ENCODE data around the gene AK4.

Gene AK4

DNA sequence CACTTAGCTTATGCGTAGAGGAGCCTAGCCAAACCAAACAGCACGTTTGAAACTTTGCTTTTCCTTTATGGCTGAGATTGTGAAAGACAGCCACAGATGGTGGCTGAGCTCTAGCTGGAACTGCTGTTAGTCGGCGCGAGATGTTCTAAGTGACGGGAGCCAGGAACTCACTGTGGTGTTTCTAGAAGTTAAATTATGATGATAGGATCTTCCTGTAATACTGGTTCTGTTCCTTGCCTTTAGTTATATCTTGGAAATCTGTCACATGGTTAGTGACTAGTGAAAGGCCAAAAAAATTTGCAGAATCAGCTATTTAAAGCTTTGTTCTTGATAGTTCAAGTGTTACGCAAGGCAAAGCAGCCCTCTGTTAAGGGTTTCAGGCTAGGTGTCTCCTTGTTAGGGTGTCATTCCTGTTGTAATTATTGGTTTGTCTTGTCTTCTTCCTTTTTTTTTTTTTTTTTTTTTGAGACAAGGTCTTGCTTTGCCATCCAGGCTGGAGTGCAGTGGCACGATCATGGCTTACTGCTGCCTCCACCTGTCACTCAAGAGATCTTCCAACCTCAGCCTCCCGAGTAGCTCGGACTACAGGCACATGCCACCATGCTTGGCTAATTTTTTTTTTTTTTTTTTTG, 22.6 kb downstream of the AK4 start:
- peak; percentile 43 for DNase-seq (ENCODE audit: low read depth)
- no peak overlapping the region for H3K4me3 ChIP-seq (ENCODE audit: low read depth, low read length)
- TF ChIP-seq, protein P1, sequence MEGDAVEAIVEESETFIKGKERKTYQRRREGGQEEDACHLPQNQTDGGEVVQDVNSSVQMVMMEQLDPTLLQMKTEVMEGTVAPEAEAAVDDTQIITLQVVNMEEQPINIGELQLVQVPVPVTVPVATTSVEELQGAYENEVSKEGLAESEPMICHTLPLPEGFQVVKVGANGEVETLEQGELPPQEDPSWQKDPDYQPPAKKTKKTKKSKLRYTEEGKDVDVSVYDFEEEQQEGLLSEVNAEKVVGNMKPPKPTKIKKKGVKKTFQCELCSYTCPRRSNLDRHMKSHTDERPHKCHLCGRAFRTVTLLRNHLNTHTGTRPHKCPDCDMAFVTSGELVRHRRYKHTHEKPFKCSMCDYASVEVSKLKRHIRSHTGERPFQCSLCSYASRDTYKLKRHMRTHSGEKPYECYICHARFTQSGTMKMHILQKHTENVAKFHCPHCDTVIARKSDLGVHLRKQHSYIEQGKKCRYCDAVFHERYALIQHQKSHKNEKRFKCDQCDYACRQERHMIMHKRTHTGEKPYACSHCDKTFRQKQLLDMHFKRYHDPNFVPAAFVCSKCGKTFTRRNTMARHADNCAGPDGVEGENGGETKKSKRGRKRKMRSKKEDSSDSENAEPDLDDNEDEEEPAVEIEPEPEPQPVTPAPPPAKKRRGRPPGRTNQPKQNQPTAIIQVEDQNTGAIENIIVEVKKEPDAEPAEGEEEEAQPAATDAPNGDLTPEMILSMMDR (IDR thresholded peaks at IDR 0.05; ENCODE audit: low read depth, low read length) = no peak
- no peak for TF ChIP-seq MYC (IDR thresholded peaks at IDR 0.05; ENCODE audit: low read depth, low read length)
- TF ChIP-seq, protein P2, sequence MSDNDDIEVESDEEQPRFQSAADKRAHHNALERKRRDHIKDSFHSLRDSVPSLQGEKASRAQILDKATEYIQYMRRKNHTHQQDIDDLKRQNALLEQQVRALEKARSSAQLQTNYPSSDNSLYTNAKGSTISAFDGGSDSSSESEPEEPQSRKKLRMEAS (IDR thresholded peaks at IDR 0.05; ENCODE audit: low read depth, low read length) = no peak
- TF ChIP-seq POLR2A (IDR thresholded peaks at IDR 0.05; ENCODE audit: extremely low read depth, insufficient read length) = no peak

DNA sequence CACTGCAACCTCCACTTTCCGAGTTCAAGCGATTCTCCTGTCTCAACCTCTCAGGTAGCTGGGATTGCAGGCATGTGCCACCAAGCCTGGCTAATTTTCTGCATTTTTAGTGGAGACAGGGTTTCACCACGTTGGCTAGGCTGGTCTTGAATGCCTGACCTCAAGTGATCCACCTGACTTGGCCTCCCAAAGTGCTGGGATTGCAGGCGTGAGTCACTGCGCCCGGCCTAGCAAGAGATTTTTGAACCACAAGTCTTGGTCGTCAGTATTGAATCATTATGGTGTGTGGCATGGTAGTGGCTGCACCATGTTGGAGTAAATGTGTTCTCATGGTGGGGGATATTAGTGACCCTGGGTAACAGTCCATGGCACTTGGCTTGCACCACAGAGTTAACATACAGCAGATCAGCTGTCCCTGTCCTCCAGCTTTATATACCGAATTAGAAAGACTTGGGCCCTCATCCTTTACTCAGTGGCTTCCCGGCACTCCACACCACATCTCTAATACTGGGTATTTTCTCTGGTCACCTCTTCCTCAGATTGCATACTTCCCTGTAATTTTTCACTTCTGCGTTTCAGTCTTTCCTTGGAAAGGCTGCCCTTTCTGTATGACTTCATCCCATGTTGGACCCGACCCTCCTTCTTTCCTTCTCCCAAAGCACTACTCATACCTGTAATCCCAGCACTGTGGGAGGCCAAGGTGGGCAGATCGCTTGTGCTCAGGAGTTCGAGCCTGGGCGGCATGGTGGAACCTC, 25.1 kb downstream of the AK4 start:
- no peak for DNase-seq (ENCODE audit: low read depth)
- TF ChIP-seq, protein P1 (IDR thresholded peaks at IDR 0.05; ENCODE audit: low read depth, low read length) = no peak
- no peak for TF ChIP-seq MYC (IDR thresholded peaks at IDR 0.05; ENCODE audit: low read depth, low read length)
- TF ChIP-seq, protein P2 (IDR thresholded peaks at IDR 0.05; ENCODE audit: low read depth, low read length) = no peak
- TF ChIP-seq POLR2A (IDR thresholded peaks at IDR 0.05; ENCODE audit: extremely low read depth, insufficient read length) = no peak

DNA sequence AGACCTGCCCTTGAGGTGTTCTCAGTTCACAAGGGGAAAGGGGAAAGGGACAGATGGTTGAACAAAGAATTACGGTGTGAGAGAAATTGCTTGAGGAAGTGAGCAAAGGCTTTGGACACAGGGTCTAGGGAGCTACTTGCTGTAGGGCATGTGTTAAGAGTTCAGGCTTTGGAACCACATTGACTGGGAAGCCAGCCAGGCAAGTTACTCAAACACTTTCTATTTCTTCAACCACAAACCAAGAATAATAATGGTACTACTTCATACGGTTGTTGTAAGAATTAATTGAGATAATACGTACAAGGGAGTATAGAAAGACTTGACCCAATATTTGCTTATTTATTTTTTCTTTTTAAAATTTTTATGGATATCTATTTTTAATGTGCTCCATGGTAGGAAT, 26.6 kb downstream of the AK4 start:
- no peak overlapping the region for H3K4me3 ChIP-seq (ENCODE audit: low read depth, low read length)
- TF ChIP-seq, protein P1 (IDR thresholded peaks at IDR 0.05; ENCODE audit: low read depth, low read length) = no peak
- TF ChIP-seq POLR2A (IDR thresholded peaks at IDR 0.05; ENCODE audit: extremely low read depth, insufficient read length) (no peak), MYC (IDR thresholded peaks at IDR 0.05; ENCODE audit: low read depth, low read length) (no peak)
- TF ChIP-seq, protein P2 (IDR thresholded peaks at IDR 0.05; ENCODE audit: low read depth, low read length) = no peak
- peak; percentile 59 for DNase-seq (ENCODE audit: low read depth)

More for the DNA sequence above, 25.1 kb downstream of the AK4 start:
- no peak overlapping the region for H3K4me3 ChIP-seq (ENCODE audit: low read depth, low read length)

DNA sequence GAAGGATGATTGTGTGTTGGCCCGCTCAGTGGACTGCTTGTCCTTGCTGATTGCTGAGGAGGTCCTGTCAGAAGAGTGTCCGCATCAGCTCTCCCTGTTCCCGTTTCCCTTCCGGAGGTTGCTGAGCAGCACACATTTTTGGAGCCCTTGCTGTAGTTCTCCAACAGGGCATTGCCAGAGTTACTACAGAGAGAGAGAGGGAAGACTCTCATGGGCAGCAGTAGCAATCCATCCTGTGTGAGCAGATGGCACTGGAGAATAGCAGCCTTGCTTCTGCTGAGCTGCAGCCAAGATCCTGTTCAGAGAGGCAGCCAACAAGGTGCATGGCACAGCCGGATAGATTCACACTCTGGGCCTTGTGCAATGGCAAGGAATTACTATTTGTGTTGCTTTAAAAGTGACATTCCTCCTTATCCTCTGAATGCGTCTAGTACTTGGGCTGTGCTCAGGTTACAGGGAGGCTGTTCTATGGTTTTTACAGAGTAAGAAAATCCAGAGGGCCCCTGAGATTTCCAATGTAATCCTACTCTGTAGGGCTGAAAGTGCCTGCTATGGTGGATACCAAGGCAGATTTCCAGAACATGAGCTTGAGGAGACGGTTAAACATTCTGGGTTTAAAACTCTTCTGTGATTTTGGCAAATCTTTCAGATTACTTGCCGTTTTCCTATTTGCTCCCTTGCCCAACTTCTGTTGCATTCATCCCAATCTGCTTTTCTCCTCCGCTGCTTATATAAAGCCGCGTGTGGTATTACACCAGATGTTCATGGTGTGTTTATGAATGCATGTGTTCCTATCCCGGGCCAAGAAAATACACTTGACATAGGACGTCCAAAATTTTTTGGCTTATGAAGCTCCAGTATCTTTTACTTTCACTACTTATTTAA, 27.4 kb downstream of the AK4 start:
- TF ChIP-seq, protein P1 (IDR thresholded peaks at IDR 0.05; ENCODE audit: low read depth, low read length) = no peak
- TF ChIP-seq, protein P2 (IDR thresholded peaks at IDR 0.05; ENCODE audit: low read depth, low read length) = no peak
- no peak for TF ChIP-seq MYC (IDR thresholded peaks at IDR 0.05; ENCODE audit: low read depth, low read length)
- TF ChIP-seq POLR2A (IDR thresholded peaks at IDR 0.05; ENCODE audit: extremely low read depth, insufficient read length) = no peak
- no peak for DNase-seq (ENCODE audit: low read depth)
- H3K4me3 ChIP-seq (ENCODE audit: low read depth, low read length) = no peak overlapping the region

DNA sequence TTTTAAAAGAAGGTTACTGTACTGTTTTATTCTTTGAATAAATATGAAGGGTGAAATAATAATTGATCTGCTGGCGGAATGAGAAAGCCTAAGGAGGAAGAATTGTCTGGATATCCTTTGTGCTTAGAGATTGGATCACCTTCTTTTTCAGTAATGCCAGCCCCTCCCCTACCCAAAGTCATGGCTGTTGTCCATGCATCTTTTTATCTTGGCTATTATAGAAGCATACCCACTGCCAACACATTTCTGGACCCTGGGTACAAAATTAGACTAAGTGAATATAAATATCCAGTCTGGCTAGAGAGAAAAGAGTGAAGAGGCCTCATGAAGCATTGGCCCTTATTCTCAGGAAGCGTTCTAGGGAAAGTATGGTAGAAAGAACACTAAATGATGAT, 28.1 kb downstream of the AK4 start:
- TF ChIP-seq MYC (IDR thresholded peaks at IDR 0.05; ENCODE audit: low read depth, low read length) = no peak
- TF ChIP-seq, protein P2 (IDR thresholded peaks at IDR 0.05; ENCODE audit: low read depth, low read length) = no peak
- no peak for DNase-seq (ENCODE audit: low read depth)
- H3K4me3 ChIP-seq (ENCODE audit: low read depth, low read length) = no peak overlapping the region

Data from NB4 (cell line).